HG02981 (cell line): Measurements from ENCODE around the gene UMOD.

Source experiments
- ATAC-seq: cut with Tn5 transposase; IDR thresholded peaks from one replicate; pipeline ENCODE4 v1.9.1; 2021; ENCODE audit warnings: mild to moderate bottlenecking, moderate library complexity; ENCODE audit not compliant: unreplicated experiment

UMOD gene

GRCh38 chr16:20364051-20364450, 11.5 kb upstream of the UMOD start:
- no peak for ATAC-seq

- ATAC-seq = no peak
These were observed 10.7 kb upstream of the UMOD start for GRCh38 chr16:20363191-20363590.

DNA sequence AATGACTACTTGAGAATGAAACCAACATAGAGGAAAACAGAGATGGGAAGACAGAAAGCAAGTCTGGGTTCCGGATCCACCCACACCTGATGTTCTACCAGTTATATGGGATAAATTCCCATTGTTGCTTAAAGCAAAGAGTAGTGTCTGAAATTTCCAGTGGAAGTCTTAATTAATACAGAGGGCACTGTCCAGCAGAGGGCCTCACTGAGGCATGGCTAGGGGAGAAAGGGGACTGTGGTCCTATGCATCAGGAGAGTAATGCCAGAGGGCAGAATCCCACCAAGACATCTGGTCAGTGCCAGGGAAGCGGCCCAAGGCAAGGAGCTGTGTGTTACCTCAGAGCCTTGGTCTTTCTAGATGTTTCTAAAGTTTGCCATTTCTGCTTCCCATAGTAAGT, 7.5 kb upstream of the UMOD start:
- ATAC-seq = no peak

DNA sequence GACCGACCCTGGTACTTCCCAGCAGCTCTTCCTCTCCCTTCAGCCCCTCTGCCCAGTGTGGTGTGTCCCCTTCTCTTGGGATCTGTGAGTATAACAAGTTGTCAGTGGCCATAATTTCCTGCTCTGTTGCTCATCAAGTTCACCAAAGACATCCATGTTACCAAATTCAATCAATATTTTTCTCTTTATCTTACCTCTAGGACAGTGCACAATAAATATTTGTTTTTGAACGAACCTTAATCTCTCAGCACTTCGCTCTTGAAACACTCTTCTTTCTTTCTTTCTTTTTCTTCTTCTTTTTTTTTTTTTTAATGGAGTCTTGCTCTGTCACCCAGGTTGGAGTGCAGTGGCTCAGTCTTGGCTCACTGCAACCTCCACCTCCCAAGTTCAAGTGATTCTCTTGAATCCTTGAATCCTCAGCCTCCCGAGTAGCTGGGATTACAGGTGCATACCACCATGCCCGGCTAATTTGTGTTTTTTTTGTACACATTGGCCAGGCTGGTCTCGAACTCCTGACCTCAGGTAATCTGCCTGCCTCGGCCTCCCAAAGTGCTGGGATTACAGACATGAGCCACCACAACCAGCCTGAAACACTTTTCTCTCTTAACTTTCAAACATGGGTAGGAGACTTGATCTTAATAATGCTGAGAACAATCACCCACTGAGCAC, 2.7 kb upstream of the UMOD start:
- no peak for ATAC-seq

GRCh38 chr16:20353379-20353778, 864 bp upstream of the UMOD start:
- no peak for ATAC-seq

DNA sequence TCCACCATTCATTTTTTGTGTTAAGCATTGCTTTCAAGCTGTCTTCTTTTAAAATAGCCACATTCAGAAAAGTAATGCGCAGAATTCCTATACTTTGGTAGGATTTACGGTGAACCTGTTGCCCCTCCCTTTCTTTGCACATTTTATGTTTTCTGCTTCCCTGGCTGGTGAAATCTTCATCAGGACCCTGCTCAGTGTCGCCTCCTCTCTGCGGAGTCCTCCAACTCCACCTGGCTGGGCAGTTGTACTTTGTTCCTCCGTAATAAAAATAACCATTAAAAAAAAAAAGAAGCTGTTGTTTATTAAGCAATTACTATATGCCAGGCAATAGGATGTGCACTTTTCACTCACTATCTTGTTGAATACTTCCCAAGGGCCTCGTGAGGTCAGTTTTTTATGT, 2.9 kb downstream of the UMOD start:
- ATAC-seq = no peak

DNA sequence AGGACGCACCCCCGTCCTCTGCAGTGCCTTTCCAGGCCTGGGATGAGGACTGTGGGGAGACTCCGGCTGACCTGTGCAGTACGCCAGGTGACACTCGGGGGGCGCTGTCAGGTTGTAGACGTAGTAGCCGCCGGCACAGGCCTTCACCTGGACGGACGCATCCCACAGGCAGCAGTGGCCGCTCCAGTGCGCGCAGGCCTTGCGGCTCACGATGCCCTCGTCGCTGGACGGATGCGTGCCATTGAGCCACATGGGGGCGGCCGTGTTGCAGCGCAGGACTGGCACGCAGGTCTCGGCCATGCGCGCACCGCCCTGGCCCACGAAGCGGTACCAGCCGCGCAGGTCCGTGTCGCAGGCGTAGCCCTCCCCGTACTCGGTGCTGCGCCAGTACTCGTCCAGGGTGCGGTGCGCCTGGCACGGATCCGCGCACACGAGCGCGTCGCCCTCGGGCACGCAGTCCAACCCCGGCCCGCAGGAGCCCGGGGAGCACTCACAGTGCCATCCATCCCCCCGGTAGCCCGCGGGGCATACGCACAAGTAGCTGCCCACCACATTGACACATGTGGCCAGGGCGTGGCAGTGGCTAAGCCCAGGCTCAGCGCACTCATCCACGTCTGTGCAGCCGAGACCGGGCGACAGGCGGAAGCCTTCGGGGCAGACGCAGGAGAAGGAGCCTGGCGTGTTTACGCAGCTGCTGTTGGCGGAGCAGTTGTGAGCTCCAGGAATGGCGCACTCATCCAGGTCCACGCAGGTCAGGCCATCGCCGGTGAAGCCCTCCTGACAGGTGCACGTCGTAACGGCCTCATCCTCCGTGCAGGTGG, 3.9 kb downstream of the UMOD start:
- ATAC-seq = no peak

GRCh38 chr16:20347666-20348364, 4.7 kb downstream of the UMOD start:
- ATAC-seq = no peak

GRCh38 chr16:20344611-20345010, 7.9 kb downstream of the UMOD start:
- ATAC-seq = no peak

DNA sequence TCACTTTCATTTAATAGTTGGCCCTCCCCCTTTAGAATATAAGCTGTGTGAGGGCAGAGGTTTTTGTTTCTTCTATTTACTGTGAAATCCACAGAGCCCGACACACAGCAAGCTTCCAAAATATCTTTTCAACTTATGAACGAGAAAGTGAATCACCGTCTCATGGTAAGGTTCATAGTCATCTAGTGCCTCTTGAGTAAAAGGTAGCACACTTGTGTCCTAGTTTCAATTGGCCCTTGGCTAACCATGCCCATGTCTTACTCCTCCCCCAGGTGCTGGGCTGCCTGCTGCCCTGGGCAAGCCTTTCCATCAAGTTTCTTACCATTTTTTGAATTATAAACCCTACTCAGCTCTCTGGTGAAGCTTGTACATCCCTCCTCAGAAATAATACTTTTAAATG, 12.8 kb downstream of the UMOD start:
- ATAC-seq = no peak

GRCh38 chr16:20336955-20337354, 15.6 kb downstream of the UMOD start:
- ATAC-seq = no peak

- ATAC-seq = no peak
These were observed 18.1 kb downstream of the UMOD start for GRCh38 chr16:20334396-20334795.

GRCh38 chr16:20333120-20333519, 19.4 kb downstream of the UMOD start:
- no peak for ATAC-seq

DNA sequence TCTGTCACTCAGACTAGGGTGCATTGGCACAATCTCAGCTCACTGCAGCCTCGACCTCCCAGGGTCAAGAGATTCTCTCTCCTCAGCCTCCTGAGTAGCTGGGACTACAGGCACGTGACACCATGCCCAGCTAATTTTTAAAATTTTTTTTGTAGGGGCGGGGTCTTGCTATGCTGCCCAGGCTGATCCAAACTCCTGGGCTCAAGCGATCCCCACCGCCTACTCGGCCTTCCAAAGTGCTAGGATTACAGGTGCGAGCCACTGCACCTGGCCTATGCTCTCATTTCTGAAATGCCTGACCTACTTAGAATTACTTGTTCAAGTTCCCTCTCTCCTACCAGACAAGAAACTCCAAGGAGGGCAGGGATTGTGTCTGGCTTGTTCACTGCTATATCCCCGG, 20.1 kb downstream of the UMOD start:
- no peak for ATAC-seq

- ATAC-seq = no peak
These were observed 20.9 kb downstream of the UMOD start for GRCh38 chr16:20331635-20332034.

- ATAC-seq = no peak
These were observed 22.9 kb downstream of the UMOD start for GRCh38 chr16:20329392-20330138.

GRCh38 chr16:20327444-20328041, 25.0 kb downstream of the UMOD start, which contains the start of gene GP2:
TSS of gene GP2 (minus strand) at chr16:20327513. CDS start at chr16:20326431, 1,082 bp downstream.
- ATAC-seq = no peak

DNA sequence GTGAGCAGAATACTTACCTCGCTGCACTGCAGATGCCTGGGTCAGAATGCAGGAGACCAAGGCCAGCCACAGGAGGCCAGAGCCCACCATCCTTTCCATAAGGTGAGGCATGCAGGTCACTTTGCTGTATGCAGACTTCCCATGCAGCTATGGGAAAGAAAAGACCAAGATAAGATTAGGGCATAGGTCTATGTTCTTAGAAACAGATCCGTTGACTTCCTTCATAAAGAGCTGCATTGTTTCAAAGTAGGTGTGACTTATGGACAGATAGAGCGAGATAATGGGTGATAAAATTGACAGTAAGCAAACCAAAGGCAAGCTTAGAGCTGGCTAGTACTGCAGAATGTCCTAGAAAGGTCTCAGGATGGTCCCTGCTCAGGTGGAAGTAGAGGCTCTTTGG, 26.2 kb downstream of the UMOD start:
- ATAC-seq = no peak

DNA sequence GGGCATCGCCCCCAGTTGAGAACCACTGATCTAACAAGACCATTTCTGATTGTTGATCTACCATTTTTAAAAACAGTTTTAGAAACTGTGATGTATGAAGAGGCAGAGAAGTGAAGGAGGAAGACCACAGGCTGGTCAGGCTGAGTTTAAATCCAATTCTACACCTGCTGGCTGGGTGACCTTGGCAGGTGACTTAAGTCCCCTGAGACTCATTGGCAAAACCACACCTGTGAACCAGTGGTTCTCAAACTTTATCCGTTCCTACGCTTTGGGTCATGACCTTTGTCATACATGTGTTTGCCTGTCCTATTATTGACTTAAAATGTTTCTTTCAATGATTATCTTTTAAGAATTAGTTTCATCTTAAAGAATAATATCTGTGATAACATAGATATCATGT, 27.5 kb downstream of the UMOD start:
- ATAC-seq = no peak

- no peak for ATAC-seq
These were observed 28.9 kb downstream of the UMOD start for GRCh38 chr16:20323591-20324117.
